ENCODE measurements around the gene PSMA5.

The PSMA5 gene

GRCh38 chr1:109361649-109362048 lies 64.6 kb downstream of the PSMA5 start:
- DNase-seq: no peak

- no peak for DNase-seq
Measured at GRCh38 chr1:109361069-109361468, 65.2 kb downstream of the PSMA5 start.

GRCh38 chr1:109357616-109358015 lies 68.6 kb downstream of the PSMA5 start:
- no peak for DNase-seq

- no peak for DNase-seq
Measured at GRCh38 chr1:109356915-109357314, 69.3 kb downstream of the PSMA5 start.

- no peak for DNase-seq
Measured at GRCh38 chr1:109356505-109356904, 69.7 kb downstream of the PSMA5 start.

- no peak for DNase-seq
Measured at GRCh38 chr1:109354929-109355328, 71.3 kb downstream of the PSMA5 start.

DNA sequence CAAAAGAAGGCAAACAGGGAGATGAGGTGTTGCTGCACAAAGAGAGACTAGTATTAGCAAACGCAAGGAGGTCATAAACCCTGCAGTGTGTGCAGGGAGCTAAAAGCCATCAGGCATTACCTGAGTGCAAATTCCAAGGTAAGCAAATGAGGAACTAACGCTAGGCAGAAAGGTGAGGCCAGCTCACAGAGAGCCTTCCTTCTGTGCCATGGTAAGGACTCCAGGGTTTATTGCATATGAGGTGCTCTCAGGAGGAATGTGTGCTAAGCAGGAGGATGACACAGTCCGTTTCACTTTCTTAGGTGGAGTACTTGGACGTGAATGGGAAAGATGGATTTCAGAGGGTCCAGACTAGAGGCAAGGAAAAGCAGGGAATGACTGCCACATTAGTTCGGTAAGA lies 74.8 kb downstream of the PSMA5 start:
- no peak for DNase-seq

DNA sequence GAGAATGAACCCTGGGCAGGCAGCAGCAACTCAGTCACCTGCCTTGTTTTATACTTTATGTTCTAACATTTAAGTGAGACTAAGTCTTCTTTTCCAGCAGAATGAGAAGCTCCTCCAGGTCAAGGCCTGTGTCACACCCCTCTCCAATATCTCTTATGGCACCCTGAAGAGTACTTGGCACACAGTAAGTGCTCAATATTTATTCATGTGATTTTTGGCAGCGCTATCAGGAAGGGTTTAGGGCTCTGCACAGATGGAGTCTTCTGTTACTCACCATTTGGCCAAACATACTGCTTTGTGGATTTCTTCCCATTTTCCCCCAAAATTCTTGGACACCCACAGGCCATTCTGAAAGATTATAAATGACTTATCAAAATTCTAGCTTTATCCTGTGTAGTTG lies 75.6 kb downstream of the PSMA5 start:
- no peak for DNase-seq

- no peak for DNase-seq
Measured at GRCh38 chr1:109350182-109350581, 76.1 kb downstream of the PSMA5 start.

Measured in stimulated activated CD4-positive, alpha-beta T cell treated with anti-CD3 and anti-CD28 coated beads, Interleukin-1b, Interleukin-23, amount 100 ng/mL, for 48 hours (primary cell).